HG02981 (cell line): Measurements from ENCODE around the gene CDC20.

ENCODE experiments used
- ATAC-seq: cut with Tn5 transposase; IDR thresholded peaks from one replicate; pipeline ENCODE4 v1.9.1; 2021; ENCODE audit warnings: mild to moderate bottlenecking, moderate library complexity; ENCODE audit not compliant: unreplicated experiment

The CDC20 gene

DNA sequence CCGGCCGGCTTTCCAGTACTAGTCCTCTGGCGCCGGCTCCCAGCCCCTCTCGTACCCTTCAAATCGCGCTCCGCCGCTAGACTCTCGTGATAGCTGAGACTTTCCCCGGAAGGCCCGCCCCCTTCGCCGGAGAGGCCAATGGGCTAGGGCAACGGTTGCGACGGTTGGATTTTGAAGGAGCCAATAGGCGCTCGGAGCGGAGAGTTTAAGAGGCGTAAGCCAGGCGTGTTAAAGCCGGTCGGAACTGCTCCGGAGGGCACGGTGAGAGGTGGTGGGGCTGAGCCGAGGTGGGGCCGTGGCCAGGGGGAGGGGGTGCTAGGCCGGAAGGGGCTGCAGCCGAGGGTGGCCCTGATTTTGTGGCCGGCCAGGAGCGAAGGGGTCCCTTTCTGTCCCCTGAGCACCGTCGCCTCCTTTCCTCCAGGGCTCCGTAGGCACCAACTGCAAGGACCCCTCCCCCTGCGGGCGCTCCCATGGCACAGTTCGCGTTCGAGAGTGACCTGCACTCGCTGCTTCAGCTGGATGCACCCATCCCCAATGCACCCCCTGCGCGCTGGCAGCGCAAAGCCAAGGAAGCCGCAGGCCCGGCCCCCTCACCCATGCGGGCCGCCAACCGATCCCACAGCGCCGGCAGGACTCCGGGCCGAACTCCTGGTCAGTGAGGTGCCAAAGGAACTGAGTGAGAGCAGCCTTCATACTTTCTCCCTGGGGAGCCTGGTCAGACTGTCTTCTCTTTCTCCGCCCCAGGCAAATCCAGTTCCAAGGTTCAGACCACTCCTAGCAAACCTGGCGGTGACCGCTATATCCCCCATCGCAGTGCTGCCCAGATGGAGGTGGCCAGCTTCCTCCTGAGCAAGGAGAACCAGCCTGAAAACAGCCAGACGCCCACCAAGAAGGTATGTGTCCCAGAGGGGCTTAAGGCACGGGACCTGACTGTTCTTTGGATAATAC, at the start of gene CDC20:
TSS of gene CDC20 (plus strand) at position 236 of the 948 bp plus-strand sequence. CDS start at position 471, 235 bp downstream.
- peak; percentile 94 for ATAC-seq

DNA sequence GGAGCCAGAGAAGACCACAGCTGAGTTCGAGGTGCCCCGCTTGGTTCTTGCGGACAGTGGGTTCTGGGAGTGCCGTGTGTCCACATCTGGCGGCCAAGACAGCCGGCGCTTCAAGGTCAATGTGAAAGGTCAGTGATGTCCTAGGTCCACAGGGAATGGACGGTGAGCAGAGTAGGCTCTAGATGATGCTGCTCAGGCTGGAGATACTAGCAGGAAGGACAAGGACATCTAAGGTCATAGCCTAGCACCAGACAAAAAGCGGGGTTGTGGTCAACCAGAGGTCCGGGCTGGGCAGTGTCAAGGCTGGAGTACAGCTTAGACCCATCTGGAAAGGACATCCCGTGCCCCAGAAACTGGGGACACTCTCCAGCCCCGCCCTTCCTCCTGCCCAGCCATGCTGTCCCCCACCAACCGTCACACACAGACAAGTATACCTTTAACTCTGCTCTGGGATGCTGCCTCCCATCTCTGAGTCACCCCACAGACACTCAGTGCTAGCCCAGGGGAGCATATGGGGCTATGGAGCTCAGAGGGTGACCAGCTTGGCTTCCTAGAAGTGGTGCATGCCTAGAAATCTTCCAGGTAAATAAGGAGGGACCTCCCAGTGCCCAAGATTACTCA, 49.3 kb upstream of the CDC20 start:
- ATAC-seq: no peak

DNA sequence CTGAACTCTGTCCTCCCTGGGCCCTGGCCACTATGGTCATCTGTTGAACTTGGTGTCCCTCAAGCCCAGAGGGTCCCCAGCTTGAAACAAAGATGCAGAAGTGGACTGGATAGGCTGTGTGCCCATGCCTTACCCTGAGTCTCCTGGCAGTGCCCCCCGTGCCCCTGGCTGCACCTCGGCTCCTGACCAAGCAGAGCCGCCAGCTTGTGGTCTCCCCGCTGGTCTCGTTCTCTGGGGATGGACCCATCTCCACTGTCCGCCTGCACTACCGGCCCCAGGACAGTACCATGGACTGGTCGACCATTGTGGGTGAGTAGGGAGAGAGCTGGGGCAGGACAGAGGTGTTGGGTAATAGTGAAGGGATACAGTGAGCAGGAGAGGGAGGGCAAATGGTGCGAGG, 47.3 kb upstream of the CDC20 start:
- no peak for ATAC-seq

DNA sequence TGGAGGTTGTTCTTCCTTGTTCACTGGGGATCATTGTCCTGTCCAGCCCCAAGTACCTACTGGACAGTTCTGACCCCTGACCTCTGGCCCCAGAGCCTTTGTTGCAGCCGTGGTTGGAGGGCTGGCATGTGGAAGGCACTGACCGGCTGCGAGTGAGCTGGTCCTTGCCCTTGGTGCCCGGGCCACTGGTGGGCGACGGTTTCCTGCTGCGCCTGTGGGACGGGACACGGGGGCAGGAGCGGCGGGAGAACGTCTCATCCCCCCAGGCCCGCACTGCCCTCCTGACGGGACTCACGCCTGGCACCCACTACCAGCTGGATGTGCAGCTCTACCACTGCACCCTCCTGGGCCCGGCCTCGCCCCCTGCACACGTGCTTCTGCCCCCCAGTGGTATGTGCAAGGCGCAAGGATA, 46.6 kb upstream of the CDC20 start:
- ATAC-seq: no peak

DNA sequence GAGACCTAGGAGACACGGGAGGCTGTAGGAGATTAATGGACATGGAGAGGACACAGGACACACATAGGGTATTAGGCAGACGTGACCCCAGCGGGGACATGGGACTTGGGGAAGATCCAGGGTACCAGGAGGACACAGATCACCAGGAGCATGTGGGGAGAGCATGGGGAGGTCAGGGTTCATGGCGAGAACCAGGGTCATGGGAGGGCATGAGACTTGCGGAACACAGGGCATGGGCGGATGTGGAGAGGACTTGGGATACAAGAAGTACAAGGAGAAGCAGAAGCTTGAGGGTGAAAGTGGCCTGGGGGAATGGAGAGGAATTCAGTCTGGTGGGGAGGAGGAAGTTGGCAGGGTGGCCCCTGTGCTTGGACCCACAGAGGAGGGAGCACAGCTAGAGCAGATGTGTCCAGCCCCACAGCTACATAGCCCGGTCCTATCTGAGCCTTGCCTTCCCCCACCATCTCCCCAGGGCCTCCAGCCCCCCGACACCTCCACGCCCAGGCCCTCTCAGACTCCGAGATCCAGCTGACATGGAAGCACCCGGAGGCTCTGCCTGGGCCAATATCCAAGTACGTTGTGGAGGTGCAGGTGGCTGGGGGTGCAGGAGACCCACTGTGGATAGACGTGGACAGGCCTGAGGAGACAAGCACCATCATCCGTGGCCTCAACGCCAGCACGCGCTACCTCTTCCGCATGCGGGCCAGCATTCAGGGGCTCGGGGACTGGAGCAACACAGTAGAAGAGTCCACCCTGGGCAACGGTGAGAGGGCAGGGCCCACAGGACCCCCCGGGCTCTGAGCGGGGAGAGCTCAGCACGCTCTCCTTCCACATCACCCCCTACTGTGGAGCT, 45.9 kb upstream of the CDC20 start:
- no peak for ATAC-seq

DNA sequence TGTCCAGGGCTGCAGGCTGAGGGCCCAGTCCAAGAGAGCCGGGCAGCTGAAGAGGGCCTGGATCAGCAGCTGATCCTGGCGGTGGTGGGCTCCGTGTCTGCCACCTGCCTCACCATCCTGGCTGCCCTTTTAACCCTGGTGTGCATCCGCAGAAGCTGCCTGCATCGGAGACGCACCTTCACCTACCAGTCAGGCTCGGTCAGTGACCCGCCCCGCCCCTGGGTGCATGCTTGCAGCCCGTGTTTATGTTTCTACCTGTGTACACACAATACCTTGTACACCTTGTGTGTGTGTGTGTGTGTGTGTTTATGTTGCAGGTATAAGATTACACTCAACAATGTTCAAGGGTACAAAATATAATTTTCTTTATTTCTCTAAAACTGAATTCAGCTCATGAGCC, 45.0 kb upstream of the CDC20 start:
- ATAC-seq: no peak

DNA sequence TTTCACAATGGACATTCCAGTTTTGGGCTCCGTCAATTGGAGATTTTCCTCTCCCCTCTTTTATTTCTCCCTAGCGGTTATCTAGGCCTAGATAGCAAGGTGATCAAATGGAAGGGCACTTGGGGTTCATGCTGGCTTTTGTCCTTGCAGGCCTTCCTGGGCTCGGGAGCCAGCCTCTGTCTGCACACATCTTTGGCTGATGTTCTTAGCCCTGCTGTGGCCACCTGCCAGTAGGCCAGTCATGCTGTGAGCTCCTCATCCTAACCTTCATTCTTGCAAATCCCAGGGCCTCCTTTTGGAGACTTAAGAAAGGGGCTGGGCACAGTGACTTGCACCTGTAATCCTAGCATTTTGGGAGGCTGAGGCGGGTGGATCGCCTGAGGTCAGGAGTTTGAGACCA, 44.5 kb upstream of the CDC20 start:
- ATAC-seq: no peak

DNA sequence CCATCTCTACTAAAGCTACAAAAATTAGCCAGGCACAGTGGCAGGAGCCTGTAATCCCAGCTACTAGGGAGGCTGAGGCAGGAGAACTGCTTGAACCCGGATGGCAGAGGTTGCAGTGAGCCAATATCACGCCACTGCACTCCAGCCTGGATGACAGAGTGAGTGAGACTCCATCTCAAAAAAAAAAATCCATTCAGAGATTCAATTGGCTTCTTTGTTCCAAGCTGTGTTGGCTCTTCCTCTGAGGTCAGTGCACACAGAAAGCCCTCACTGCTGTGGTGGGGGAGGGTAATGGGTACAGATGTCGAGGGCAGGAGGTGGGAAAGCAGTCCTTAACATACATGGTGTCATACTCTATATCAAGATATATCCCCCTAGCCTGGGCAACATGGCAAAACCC, 43.3 kb upstream of the CDC20 start:
- ATAC-seq: no peak

DNA sequence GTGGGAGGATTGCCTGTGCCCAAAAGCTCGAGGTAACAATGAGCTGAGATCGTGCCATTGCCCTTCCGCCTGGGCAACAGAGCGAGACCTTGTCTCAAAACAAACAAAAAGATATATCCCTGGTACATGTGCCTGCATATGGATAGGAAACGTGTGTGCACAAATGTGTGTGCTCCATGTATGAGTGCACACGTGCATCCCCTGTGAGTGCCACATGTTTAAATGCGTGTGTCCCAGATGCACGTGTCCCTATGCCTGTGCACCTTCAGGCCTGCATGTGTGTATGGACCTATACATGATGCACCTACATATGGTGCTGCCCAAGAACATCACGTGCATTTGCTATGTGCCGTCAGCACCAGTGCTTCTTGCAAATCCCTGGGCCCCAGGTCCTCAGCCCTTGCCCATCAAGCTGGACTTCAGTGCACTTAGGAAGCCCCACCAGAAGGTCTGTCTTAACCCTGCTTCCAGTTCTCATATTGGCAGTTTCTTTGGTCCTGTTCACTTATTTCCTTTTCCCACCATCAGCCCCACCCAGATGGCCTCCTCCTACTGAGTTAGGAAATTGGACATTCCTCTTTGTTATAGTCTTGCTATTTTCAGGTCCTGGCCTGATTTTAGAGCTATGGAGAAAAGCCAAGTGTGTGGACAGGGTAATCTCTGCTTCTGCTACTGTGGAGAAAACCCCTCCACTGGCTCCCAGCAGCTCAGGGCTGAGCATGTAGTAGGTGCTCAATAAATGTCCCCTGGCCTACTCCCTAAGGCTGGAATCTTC, 42.6 kb upstream of the CDC20 start:
- no peak for ATAC-seq

DNA sequence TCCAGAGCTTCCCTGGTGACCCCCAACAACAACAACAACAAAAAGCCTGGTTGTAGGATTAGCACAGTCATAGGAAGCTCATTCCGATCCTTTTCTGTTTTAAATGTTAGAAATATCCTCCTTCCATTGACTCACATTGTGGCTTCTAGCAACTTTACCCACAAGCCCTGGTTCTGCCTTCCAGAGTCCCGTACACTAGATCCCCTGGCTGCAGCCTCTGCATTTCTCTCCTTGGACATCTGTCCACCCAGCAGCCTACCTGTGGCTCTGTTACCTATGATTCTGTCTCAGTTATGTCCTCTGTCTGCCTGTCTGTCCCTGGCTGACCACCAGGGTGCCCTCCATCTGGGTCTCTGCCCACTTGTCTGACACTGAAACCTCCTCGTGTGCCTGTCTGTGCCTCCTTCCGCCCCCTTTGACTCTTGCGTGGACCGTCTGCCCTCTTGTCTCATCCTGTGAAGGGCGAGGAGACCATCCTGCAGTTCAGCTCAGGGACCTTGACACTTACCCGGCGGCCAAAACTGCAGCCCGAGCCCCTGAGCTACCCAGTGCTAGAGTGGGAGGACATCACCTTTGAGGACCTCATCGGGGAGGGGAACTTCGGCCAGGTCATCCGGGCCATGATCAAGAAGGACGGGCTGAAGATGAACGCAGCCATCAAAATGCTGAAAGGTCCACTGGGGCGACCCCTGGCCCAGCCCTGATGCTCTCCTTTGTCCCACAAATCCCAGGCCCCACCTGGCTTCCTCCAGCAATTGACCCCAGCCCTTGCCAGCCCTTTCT, 41.9 kb upstream of the CDC20 start:
- no peak for ATAC-seq

DNA sequence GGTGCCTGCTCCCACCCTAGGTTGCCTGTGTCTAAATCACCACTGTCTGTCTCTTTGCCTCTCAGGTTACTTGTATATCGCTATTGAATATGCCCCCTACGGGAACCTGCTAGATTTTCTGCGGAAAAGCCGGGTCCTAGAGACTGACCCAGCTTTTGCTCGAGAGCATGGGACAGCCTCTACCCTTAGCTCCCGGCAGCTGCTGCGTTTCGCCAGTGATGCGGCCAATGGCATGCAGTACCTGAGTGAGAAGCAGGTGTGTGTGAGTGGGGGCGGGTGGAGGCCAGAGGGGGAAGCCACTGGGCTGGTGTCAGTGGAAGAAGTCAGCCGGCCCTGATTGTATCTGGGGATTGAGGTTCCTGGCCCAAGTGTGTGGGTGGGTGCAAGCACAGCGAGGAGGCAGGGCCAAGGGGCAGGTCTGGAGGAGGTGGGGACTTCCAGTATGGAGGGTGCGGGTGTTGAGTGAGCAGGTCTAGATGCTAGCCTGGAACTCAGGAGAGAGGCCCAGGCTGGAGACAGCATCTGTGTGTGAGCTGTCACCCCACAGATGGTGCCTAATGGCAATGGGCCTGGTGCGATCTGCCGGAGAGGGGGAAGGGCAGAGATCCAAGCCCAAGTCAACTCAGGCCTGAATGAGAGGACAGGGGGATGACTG, 40.8 kb upstream of the CDC20 start:
- ATAC-seq: no peak

DNA sequence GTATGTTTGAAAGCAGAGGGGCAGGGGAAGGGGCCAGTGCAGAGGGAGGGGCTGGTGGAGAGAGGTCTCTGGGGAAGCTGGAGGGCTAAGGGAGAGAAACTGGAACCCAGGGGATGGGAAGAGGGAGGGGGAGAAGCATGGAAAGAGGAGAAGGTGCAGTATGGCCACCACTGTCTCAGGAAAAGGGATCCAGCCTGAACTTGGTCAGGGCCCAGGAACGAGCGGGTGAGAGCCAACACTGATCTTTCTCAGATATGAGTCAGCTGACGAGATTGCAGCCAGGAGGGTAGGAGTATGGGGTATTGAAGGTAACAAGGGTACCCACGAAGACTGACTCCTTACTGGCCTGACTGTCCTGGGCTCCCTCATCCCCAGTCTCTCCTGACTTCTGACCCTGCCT, 40.0 kb upstream of the CDC20 start:
- no peak for ATAC-seq

DNA sequence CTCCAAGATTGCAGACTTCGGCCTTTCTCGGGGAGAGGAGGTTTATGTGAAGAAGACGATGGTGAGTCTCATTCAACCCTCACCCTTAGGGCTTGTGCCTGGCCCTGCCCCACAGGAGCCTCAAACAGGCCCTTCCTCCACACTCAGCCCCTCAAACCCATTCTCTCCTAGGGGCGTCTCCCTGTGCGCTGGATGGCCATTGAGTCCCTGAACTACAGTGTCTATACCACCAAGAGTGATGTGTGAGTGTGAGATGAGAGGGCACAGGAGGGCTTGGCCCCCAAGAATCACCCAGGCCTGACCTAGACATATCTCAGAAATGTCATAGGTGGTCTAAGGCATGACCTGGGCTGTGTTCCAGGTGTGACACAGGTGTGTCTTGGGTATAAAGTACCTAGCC, 39.5 kb upstream of the CDC20 start:
- no peak for ATAC-seq

DNA sequence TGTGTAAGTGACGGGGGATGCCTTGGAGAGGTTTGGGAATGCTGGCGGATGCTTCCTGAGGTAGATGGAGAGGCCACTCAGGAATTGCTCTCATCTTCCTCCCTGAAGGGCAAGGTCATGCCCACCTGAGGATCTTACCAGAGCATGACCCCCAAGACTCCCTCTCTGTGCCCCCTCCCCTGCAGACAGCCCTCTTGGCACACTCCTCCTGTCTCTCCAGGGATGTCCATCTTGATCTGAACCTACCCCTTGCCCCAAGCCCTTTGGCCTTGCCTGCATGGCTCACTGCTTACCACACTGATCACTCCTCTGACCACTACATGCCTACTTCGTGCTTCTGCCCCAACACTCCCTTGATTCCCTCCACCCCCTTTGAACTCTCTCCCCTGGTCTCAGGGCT, 39.0 kb upstream of the CDC20 start:
- ATAC-seq: no peak

DNA sequence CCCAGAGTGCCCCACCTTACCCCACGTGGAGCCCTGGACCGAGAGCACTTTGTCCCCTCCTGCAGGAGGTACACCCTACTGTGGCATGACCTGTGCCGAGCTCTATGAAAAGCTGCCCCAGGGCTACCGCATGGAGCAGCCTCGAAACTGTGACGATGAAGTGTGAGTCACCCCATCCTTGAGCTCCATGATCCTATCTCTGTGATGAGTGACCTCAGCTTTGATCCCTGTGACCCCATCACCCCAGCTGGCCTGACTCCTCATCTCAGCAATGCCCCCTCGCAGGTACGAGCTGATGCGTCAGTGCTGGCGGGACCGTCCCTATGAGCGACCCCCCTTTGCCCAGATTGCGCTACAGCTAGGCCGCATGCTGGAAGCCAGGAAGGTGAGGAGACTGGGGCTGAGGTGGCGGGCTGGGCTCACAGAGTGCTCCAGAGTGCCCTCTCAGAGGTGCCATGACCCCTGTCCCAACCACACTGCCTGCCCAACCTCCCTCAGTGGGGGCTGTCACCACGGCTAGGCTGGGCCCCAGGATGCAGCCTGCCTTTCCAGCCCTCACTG, 37.4 kb upstream of the CDC20 start:
- no peak for ATAC-seq

DNA sequence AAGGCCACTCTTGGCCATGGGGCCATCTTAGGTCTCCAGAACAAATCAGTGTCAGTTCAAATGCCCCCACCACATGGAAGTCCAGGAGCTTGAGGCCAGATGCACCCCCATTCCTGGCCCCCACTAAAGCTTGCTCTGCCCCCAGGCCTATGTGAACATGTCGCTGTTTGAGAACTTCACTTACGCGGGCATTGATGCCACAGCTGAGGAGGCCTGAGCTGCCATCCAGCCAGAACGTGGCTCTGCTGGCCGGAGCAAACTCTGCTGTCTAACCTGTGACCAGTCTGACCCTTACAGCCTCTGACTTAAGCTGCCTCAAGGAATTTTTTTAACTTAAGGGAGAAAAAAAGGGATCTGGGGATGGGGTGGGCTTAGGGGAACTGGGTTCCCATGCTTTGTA, 36.3 kb upstream of the CDC20 start:
- no peak for ATAC-seq

DNA sequence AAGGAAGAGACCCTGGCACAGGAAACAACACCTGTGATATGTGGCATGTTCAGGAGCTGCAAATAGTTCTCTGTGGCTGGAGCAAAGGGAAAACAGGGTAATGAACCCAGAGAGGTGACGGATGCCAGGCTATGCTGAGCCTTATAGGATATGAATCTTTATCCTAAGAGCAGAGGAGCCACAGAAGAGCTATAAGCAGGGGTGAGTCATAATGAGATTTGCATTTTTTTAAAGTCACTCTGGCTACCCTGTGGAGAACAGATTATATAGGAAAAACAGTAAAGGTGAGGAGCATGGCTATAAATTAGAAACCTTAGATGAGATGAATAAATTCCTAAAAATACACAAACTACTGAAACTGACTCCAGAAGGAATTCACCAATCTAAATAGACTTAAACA, 34.0 kb upstream of the CDC20 start:
- no peak for ATAC-seq

DNA sequence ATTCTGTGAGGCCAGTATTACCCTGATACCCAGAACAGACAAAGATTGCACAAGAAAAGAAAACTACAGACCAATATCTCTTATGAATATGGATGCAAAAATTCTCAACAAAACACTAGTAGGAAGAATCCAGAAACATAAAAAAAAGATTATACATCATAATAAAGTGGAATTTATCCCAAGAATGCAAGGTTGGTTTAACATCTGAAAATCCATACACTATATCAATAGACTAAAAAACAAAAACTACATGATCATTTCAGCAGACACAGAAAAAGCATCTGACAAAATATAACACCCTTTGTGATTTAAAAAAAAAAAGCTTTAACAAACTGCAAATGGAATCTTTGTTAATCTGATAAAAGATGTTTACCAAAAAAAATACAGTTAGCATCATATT, 33.4 kb upstream of the CDC20 start:
- no peak for ATAC-seq
